ENCODE data around the gene ATP8A2.

GRCh38 chr13:25756251-25756650 lies 384.5 kb downstream of the ATP8A2 start:
- no peak for TF ChIP-seq CTCF (IDR thresholded peaks at IDR 0.05)
- TF ChIP-seq POLR2AphosphoS5 (IDR thresholded peaks at IDR 0.05) = no peak
- TF ChIP-seq POLR2A (IDR thresholded peaks at IDR 0.05) = no peak
